GM12872 (cell line): ENCODE measurements around the gene STK33.

Experiments
- TF ChIP-seq, protein P1 (sequence below): IDR thresholded peaks from 3 replicates; pipeline ENCODE4 v1.5.1; 2011; ENCODE audit warnings: low read depth, mild to moderate bottlenecking, low read length, moderate library complexity; ENCODE audit not compliant: insufficient read depth

STK33 gene

DNA sequence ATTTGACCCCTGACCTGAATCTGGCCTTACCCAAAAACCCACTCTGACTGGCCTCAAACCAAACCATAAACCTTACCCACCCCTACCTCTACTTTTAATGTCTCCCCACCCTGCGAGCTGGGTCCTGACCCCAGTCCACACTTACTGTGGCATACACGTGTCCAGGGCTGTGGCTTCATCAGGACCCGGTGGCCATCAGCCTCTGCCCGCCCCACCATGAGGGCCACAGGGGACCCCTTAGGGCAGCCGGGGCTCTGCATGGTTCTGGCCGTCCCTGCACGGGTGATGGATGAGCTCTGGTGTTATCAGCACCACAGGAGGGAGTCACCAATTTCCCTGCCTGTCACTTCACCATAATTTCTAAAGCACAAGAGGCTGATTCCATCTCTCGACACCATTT, 242.8 kb downstream of the STK33 start:
- TF ChIP-seq, protein P1, sequence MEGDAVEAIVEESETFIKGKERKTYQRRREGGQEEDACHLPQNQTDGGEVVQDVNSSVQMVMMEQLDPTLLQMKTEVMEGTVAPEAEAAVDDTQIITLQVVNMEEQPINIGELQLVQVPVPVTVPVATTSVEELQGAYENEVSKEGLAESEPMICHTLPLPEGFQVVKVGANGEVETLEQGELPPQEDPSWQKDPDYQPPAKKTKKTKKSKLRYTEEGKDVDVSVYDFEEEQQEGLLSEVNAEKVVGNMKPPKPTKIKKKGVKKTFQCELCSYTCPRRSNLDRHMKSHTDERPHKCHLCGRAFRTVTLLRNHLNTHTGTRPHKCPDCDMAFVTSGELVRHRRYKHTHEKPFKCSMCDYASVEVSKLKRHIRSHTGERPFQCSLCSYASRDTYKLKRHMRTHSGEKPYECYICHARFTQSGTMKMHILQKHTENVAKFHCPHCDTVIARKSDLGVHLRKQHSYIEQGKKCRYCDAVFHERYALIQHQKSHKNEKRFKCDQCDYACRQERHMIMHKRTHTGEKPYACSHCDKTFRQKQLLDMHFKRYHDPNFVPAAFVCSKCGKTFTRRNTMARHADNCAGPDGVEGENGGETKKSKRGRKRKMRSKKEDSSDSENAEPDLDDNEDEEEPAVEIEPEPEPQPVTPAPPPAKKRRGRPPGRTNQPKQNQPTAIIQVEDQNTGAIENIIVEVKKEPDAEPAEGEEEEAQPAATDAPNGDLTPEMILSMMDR, result no peak

DNA sequence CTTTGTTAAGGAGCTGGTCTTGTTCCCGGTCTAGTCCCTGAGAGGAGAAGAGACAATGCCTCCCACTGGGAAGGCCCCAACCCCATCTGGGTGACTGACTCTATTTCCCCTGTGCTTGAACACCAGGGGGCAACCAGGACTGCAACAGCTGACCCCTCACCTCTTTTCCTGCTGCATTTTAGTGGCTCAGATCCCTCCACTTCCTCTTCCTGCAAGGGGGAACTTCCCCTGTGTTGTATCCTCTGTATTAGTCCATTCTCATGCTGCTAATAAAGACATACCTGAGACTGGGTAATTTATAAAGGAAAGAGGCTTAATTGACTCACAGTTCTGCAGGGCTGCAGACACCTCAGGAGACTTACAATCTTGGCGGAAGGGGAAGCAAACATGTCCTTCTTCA, 246.1 kb downstream of the STK33 start:
- TF ChIP-seq, protein P1, result no peak

DNA sequence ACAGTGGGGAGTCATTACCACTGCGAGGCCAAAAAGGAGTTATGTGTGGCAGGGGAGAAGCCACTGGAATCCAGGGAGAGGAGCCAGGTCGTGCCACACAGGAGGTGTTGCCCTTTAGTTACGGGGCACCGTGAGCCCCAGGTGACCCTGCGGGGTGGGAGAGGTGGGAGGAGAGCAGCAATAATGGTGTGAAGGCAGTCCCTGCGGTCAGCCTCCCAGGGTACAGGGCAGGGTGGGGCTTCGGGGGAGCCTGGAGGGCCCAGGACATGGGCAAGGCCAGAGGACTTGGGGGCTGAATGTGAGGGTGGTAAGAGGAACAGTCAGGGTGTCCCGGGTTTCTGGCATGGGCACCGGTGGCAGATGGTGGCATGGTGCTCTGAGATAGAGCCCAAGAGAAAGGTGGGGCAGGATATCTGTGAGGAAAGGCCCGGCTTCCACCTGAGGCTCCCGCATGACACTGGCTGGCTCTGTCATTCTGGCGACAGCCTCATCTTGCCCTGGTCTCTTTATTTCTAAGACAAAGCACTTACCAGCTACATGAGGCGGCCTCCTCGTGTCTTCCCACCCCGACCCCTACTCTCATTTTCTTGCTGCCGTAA, 247.8 kb downstream of the STK33 start:
- TF ChIP-seq, protein P1, result no peak

DNA sequence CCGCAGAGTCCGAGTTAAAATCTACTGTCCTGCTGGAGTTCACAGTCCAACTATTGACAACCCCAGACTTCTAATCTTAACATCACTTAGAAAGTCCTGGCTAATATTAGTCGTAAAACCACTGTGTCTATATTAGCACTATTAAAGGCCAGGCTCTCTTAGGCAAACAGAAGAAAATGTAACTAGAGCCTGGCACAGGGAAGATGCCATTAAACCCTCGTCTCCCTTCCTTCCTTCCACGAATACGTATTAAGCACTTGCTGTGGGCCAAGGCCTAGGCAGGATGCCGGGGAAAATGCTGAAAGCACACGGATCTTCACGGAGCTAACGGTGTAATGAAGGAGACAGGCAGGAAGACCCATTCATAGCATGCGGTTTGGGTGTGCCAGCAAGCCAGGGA, 248.8 kb downstream of the STK33 start:
- TF ChIP-seq, protein P1, result no peak

DNA sequence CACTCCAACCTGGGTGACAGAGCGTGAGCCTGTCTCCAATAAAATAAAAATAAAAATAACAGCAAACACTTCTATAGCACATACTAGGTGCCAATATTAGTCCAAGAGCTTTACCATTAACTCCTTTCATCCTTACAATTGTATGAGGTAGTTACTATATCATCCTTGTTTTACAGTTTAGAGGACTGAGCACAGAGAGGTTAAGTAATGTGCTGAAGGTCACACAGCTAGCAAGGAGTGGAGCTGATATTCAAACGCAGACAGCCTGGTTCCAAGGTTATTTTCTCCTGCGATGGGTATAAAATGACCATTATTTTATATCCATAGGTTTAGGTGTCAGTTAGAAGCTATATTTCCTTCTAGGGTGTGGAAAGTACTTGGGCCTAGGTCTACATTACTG, 249.7 kb downstream of the STK33 start:
- TF ChIP-seq, protein P1, result no peak

DNA sequence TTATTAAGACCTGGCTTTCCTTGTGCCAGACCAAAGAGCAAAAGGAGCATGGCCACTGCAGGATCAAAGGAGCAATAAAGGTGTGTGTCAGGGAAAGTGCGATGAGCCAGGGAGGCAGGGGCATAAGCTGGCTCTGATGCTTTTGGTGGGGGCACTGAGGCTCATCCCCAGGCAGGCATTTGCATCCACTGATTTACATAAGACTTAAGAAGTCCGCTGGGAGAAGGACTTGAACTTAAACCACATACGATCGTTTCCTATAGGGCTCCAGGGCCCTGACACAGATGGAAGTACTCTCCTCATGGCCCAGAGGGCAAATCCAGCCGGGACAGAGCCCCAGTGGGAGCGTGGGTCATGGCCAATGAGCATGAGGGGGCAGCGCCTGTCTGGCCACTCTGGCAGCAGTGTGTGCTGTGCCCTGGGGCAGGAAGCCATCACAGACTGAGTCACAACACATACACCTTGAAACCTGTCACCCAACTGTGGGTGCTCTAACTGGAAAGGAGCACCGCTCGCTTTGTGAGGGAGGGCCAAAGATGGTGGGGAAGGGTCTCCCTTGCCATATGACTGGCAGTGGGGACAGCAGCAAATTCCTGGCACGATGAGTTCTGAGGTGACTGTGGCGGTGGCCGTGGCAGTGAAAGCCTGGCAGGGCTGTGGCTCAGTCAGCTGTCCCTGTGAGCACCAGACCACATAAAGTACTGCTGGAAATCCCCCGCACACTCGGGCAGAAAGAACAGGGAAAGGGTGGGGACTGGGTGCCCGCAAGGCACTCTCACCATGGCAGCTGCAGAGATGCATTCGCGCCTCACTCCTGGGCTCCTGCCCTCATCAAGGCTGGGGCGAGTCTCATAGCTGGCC, 251.0 kb downstream of the STK33 start:
- TF ChIP-seq, protein P1, result no peak

DNA sequence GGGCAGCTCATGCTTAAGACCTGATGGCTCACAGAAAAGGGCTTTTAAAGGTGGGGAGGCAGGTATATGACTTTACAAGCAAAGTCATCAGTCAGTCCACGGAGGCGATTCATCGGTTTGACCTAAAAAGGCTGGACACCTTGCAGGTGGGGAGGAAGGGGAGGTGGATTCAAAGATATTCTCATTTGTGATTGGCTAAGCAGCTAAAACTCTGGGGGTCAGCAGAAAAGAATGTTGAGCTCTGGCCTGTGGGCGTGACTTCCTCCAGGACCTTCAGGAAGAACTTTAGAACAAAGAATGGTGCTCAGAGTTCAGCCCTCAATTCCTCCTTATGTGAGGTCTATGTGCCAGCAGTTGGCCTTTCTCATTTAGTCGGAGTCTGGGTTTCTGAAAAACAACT, 252.0 kb downstream of the STK33 start:
- TF ChIP-seq, protein P1, result no peak
